Right cardiac atrium (tissue), 5 donors: ENCODE data around the gene LY6G5C. TPM values are rescaled to one million over a fixed set of nuclear protein-coding genes. Genes with fewer than 3 reads are reported as not detected.

ENCODE experiments used
- ATAC-seq, 2 donors: fragments of 200-7000 bp; cut with Tn5 transposase; one replicate each; pipeline versions ENCODE4 v1.8.0 to v1.9.1; 2020; ENCODE audit warnings: moderate library complexity in 2 of 2, mild to moderate bottlenecking in 1 of 2
- DNase-seq, 3 donors: peaks; one replicate each; pipeline ENCODE4 v3.0.0-alpha.2; 2020
- H3K27ac ChIP-seq: one replicate; pipeline ENCODE4 v1.5.1; 2013; ENCODE audit warnings: mild to moderate bottlenecking, low read length, control low read depth, moderate library complexity
- H3K27me3 ChIP-seq: one replicate; pipeline ENCODE4 v1.6.1; 2013; ENCODE audit not compliant: control insufficient read depth, insufficient read depth
- H3K4me1 ChIP-seq: one replicate; pipeline ENCODE4 v1.6.1; 2013; ENCODE audit warnings: low read length; ENCODE audit not compliant: control insufficient read depth, insufficient read depth
- H3K4me3 ChIP-seq: one replicate; pipeline ENCODE4 v1.5.1; 2013; ENCODE audit warnings: low read length, control low read depth
- H3K9me3 ChIP-seq: one replicate; pipeline ENCODE4 v1.6.1; 2013; ENCODE audit warnings: low read length; ENCODE audit not compliant: control insufficient read depth
- WGBS: extraction: QIAGEN DNeasy Blood & Tissue Kit; methylation state at CpG from one replicate; pipeline ENCODE4 v1.1.7; 2013; 5-methylcytosine and 5-hydroxymethylcytosine counted together
- intact Hi-C, 4 donors: fragments of 100-400 bp; cut with DNase I; formaldehyde crosslinking; loops; one replicate each; pipeline versions ENCODE4 v1.11.0 to v1.14.0; 2022 to 2023
- polyA plus RNA-seq: library from polyadenylated mRNA; stranded (reverse); fragments of 200-250 nt; gene quantifications from one replicate; pipeline ENCODE4 v1.2.3, GENCODE V29; 2013
- total RNA-seq, 4 donors: library from RNA; stranded (reverse); fragmentation: NEBNext Ultra II Directional; extraction: Animal tissue kit (Norgen Biotek cat#: 25700); gene quantifications; one replicate each; pipeline ENCODE4 v1.2.1, GENCODE V29; 2021
- donor health status: healthy with polysubstance abuse.
- donor health status: DM: no; HTN: yes; CAD: no.
- donor health status: DM: no; HTN: no; CAD: no.
- donor health status: DM: no; HTN: yes; CAD: no; lungs with severe emphysema.
- donor health status: DM: yes; HTN: yes; CAD: no.

The LY6G5C gene
- total and polyA plus RNA-seq, 5 donors, result 2.1 to 5.0 (median 2.4) TPM

- peak in 1 of 3 donors; percentile 47 for DNase-seq
- H3K27me3 ChIP-seq, result no peaks in the 10 kb centered on the region
- intact Hi-C loops, result loop anchor here in 1 of 4 donors (5.0 to 10.0 kb wide), 2 partner anchors 61 to 1308 kb away; partner anchors contain the start of gene DDAH2
- H3K9me3 ChIP-seq, result no peaks in the 10 kb centered on the region
- H3K4me1 ChIP-seq, result peaks cover 3% of the 10 kb centered on the region
- H3K27ac ChIP-seq, result peak overlapping the region; percentile 80
- WGBS, result 3% methylated on average over 15 of the region's 15 CpGs
- peak overlapping the region; percentile 72 for H3K4me3 ChIP-seq
- ATAC-seq, result no peak
Measured at GRCh38 chr6:31666337-31666965, 14.4 kb downstream of the LY6G5C start.

- Histone ChIP-seq H3K4me1 (peaks cover 3% of the 10 kb centered on the region), H3K27ac (peak within 1 kb of the TSS; percentile 98), H3K27me3 (no peaks in the 10 kb centered on the region), H3K4me3 (peak within 1 kb of the TSS; percentile 90), H3K9me3 (no peaks in the 10 kb centered on the region)
- ATAC-seq (peak; percentile 93 to 94), DNase-seq (peak; percentile 99 to 100 (median 99))
- intact Hi-C loops, result loop anchor here in 1 of 4 donors (5.0 to 10.0 kb wide), 2 partner anchors 62 to 1309 kb away; partner anchors contain the start of gene DDAH2
- WGBS, result under 1% methylated on average over 63 of the region's 63 CpGs
Measured at GRCh38 chr6:31665501-31666336, 15.1 kb downstream of the LY6G5C start, which contains the start of gene CSNK2B. TSS of gene CSNK2B (plus strand) at chr6:31666080. CDS start at chr6:31666832, 752 bp downstream.

GRCh38 chr6:31664790-31665500 is 15.9 kb downstream of the LY6G5C start, which contains the start of gene GPANK1:
TSS of gene GPANK1 (minus strand) at chr6:31664997. CDS start at chr6:31664478, 519 bp downstream.
- no peaks in the 10 kb centered on the region for H3K9me3 ChIP-seq
- ATAC-seq (peak; percentile 68 to 75), DNase-seq (peak; percentile 91 to 97 (median 95))
- peaks cover 3% of the 10 kb centered on the region for H3K4me1 ChIP-seq
- H3K27ac ChIP-seq, result peak within 1 kb of the TSS; percentile 98
- under 1% methylated on average over 39 of the region's 39 CpGs for WGBS
- no peaks in the 10 kb centered on the region for H3K27me3 ChIP-seq
- intact Hi-C loops, result loop anchor here in 1 of 4 donors (5.0 to 10.0 kb wide), 3 partner anchors 62 to 1310 kb away; partner anchors contain the start of genes ATP6V1G2, DDAH2 and NFKBIL1
- H3K4me3 ChIP-seq, result peak within 1 kb of the TSS; percentile 90

- Histone ChIP-seq H3K9me3 (no peaks in the 10 kb centered on the region), H3K27me3 (no peaks in the 10 kb centered on the region), H3K4me1 (peaks cover 9% of the 10 kb centered on the region), H3K4me3 (peak overlapping the region; percentile 90), H3K27ac (peak overlapping the region; percentile 98)
- ATAC-seq, result peak in 1 of 2 donors; percentile 22
- intact Hi-C loops, result loop anchor here in 1 of 4 donors (5.0 to 10.0 kb wide), 2 partner anchors 117 to 1311 kb away; partner anchors contain the start of genes ATP6V1G2 and NFKBIL1
- 9% methylated on average over 17 of the region's 17 CpGs for WGBS
- DNase-seq, result peak; percentile 52 to 70 (median 68)
Measured at GRCh38 chr6:31663961-31664789, 16.7 kb downstream of the LY6G5C start.

GRCh38 chr6:31663126-31663960 is 17.5 kb downstream of the LY6G5C start:
- 51% methylated on average over 9 of the region's 9 CpGs for WGBS

GRCh38 chr6:31662124-31662723 is 18.6 kb downstream of the LY6G5C start:
- no peak overlapping the region for H3K4me3 ChIP-seq
- no peaks in the 10 kb centered on the region for H3K9me3 ChIP-seq
- intact Hi-C loops, result loop anchor here in 1 of 4 donors (5.0 to 10.0 kb wide), 2 partner anchors 115 to 1313 kb away; partner anchors contain the start of genes ATP6V1G2 and NFKBIL1
- peaks cover 14% of the 10 kb centered on the region for H3K4me1 ChIP-seq
- H3K27me3 ChIP-seq, result no peaks in the 10 kb centered on the region
- no peak overlapping the region for H3K27ac ChIP-seq
- DNase-seq, result peak in 1 of 3 donors; percentile 38
- 87% methylated on average over 12 of the region's 12 CpGs for WGBS
- ATAC-seq, result no peak

More at GRCh38 chr6:31663126-31663960, 17.5 kb downstream of the LY6G5C start:
- ATAC-seq, result no peak
- Histone ChIP-seq H3K27me3 (no peaks in the 10 kb centered on the region), H3K4me3 (peak overlapping the region; percentile 90), H3K9me3 (no peaks in the 10 kb centered on the region), H3K27ac (peak overlapping the region; percentile 59), H3K4me1 (peaks cover 14% of the 10 kb centered on the region)
- DNase-seq, result no peak
- intact Hi-C loops, result loop anchor here in 1 of 4 donors (5.0 to 10.0 kb wide), 2 partner anchors 116 to 1311 kb away; partner anchors contain the start of genes ATP6V1G2 and NFKBIL1

GRCh38 chr6:31661262-31662123 is 19.4 kb downstream of the LY6G5C start:
- intact Hi-C loops, result loop anchor here in 1 of 4 donors (5.0 to 10.0 kb wide), 2 partner anchors 114 to 1313 kb away; partner anchors contain the start of genes ATP6V1G2 and NFKBIL1
- H3K4me3 ChIP-seq, result peak overlapping the region; percentile 90

More at GRCh38 chr6:31661262-31662123, 19.4 kb downstream of the LY6G5C start:
- no peaks in the 10 kb centered on the region for H3K9me3 ChIP-seq
- no peaks in the 10 kb centered on the region for H3K27me3 ChIP-seq
- H3K4me1 ChIP-seq, result peaks cover 14% of the 10 kb centered on the region
- peak in 1 of 3 donors; percentile 37 for DNase-seq
- no peak for ATAC-seq
- 67% methylated on average over 12 of the region's 12 CpGs for WGBS
- H3K27ac ChIP-seq, result no peak overlapping the region
